Ramos (cell line): Measurements from ENCODE around the gene HSDL2.

Source experiments
- in situ Hi-C: fragments of 300-500 bp; cut with MboI; formaldehyde crosslinking; loops from one replicate; pipeline ENCODE4 v1.14.3; 2022; ENCODE audit warnings: low sequenced_read_pairs; ENCODE audit not compliant: unreplicated experiment

Gene HSDL2

GRCh38 chr9:112439825-112440224 is 59.9 kb downstream of the HSDL2 start:
- in situ Hi-C loops: no loop called here

GRCh38 chr9:112443200-112443599 is 63.3 kb downstream of the HSDL2 start:
- in situ Hi-C loops: no loop called here

DNA sequence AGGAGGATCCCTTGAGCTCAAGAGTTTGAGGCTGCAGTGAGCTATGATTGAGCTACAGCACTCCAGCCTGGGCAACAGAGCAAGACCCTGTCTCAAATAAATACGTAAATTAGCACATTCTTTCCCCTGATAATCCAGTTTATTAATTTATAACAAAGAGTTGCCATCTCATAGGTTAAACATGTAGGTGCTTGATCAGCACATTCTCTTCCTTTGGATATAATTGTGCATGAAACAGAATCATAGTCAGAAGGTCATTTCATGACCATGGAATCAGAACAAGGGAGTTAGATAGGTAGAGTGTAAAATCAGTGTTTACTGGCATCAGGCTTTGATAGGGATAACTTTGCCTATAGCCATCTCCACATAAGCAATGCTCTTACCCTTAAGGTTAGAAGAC is 63.7 kb downstream of the HSDL2 start:
- in situ Hi-C loops: no loop called here

GRCh38 chr9:112445196-112445595 is 65.3 kb downstream of the HSDL2 start:
- in situ Hi-C loops: no loop called here

DNA sequence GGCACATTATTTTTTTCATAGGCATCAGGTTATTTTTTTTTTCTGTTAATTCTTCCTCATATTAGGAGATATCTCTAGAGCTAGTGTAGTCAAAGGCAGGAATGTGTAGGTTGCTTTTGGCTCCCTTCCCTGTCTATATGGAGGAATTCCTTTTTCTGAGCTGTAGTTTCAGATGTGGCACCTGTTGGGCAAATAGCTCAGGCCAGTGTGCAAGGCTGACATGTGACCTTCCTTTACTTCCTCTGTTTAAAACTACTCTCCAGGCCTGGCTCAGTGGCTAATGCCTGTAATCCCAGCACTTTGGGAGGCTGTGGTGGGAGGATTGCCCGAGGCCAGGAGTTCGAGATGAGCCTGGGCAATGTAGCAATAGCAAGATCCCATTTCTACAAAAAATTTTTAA is 66.2 kb downstream of the HSDL2 start:
- in situ Hi-C loops: no loop called here

DNA sequence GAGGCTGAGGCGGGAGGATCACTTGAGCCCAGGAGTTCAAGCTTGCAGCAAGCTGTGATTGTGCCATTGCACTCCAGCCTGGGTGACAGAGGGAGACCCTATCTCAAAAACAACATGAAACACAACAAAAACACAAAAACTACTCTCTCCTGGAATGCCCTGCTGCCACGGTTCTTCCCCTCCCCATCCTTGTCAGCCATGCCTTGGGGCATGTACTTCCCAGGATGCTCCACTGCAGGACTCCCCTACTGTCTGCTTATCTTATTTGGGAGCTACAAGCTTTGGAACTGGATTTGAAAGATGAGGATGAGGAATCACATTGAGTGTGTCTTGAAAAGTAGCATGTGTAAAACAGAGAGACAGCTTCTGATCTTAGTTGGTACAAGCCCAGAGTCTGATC is 66.6 kb downstream of the HSDL2 start:
- in situ Hi-C loops: no loop called here

GRCh38 chr9:112447283-112447761 is 67.4 kb downstream of the HSDL2 start:
- in situ Hi-C loops: no loop called here

GRCh38 chr9:112462855-112463254 is 82.9 kb downstream of the HSDL2 start:
- in situ Hi-C loops: no loop called here

- in situ Hi-C loops: no loop called here
These were observed 85.4 kb downstream of the HSDL2 start for GRCh38 chr9:112465352-112465751.

DNA sequence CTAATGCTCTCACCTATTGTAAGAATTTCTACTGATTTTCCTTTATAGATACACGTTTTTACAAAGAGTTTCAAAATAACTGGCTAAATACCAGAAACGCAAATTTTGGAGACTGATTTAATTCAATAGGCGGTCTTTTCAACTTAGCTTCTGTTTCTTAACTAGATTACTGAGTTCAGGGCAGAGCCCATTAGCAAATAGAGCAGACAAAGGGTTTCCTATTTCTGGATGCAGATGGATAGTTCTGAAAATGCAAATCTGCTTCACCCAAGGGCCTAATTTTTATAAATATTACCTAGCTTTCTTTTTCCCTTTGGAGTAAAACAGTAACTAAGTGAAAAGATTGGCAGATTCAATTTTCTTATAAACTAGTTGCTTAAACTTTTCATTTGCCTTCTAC is 93.1 kb downstream of the HSDL2 start:
- in situ Hi-C loops: no loop called here

DNA sequence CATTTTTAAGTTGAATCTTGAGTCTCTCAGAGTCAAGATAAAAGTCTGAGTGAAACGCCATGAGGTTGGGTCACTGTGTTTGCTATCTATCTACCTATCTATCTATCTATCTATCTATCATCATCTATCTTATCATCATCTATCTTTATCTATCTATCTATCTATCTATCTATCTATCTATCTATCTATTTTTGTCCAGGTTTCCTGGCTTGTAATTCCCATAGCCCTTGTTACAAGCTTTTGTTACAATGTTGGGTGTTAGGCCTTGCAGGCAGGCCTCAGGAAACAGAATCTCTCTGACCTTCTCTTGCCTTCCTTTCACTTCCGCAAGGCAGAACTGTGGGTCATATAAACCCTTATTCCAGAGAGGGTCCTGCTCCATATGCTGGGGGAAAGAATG is 94.1 kb downstream of the HSDL2 start:
- in situ Hi-C loops: no loop called here

DNA sequence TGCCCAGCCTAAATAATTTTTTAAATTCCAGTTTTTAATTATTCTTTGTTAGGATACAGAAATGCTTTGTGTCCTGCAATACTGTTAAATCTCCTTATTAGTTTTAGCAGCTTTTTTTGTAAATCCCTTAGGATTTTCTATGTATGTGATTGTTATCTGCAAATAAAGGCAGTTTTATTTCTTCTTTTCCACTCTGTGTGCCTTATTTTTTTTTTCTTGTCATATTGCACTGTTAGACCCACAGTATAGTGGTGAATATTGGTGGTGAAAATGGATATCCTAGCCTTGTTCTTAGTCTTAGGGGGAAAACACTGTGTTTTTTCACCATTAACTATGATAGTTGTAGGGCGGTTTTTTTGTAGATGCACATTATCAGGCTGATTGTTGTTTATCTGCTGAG is 95.4 kb downstream of the HSDL2 start:
- in situ Hi-C loops: no loop called here

GRCh38 chr9:112477330-112477729 is 97.4 kb downstream of the HSDL2 start:
- in situ Hi-C loops: no loop called here

GRCh38 chr9:112479221-112479620 is 99.3 kb downstream of the HSDL2 start:
- in situ Hi-C loops: no loop called here

DNA sequence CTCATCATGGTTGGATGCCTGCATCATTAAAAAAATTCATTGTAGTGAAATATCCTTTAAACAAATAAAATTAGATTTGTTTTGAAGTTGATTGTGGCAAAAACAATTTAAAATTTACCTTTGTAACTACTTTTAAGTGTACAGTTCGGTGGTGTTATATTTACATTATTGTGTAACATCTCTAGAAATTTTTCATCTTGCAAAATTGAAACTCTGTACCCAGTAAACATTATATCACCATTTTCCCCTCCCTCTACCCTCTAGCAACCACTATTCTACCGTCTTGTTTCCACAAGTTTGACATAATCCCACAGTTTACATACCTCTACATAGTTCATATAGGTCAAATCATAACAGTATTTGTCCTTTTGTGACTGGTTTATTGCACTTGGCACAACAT is 104.7 kb downstream of the HSDL2 start:
- in situ Hi-C loops: loop anchor here (10.0 kb wide), 1 partner anchor 300 kb away; no protein-coding TSS in a partner anchor

- in situ Hi-C loops: loop anchor here (10.0 kb wide), 1 partner anchor 299 kb away; no protein-coding TSS in a partner anchor
These were observed 105.7 kb downstream of the HSDL2 start for GRCh38 chr9:112485574-112485973.

GRCh38 chr9:112486221-112487007 is 106.5 kb downstream of the HSDL2 start, which contains the start of gene KIAA1958:
Gene KIAA1958 (plus strand): TSS chr9:112486827. CDS start chr9:112574081, 87,254 bp downstream.
- in situ Hi-C loops: loop anchor here (10.0 kb wide), 1 partner anchor 298 kb away; no protein-coding TSS in a partner anchor

- in situ Hi-C loops: loop anchor here (10.0 kb wide), 1 partner anchor 298 kb away; no protein-coding TSS in a partner anchor
These were observed 107.3 kb downstream of the HSDL2 start for GRCh38 chr9:112487008-112487798.

GRCh38 chr9:112487799-112488340 is 108.0 kb downstream of the HSDL2 start:
- in situ Hi-C loops: loop anchor here (10.0 kb wide), 1 partner anchor 297 kb away; no protein-coding TSS in a partner anchor

GRCh38 chr9:112489039-112489546 is 109.2 kb downstream of the HSDL2 start:
- in situ Hi-C loops: loop anchor here (10.0 kb wide), 1 partner anchor 296 kb away; no protein-coding TSS in a partner anchor
